HG03280 (cell line): ENCODE data around the gene ADARB2.

Experiments
- ATAC-seq: cut with Tn5 transposase; IDR thresholded peaks from one replicate; pipeline ENCODE4 v1.9.1; 2021; ENCODE audit warnings: mild to moderate bottlenecking, moderate library complexity; ENCODE audit not compliant: unreplicated experiment

ADARB2 gene

DNA sequence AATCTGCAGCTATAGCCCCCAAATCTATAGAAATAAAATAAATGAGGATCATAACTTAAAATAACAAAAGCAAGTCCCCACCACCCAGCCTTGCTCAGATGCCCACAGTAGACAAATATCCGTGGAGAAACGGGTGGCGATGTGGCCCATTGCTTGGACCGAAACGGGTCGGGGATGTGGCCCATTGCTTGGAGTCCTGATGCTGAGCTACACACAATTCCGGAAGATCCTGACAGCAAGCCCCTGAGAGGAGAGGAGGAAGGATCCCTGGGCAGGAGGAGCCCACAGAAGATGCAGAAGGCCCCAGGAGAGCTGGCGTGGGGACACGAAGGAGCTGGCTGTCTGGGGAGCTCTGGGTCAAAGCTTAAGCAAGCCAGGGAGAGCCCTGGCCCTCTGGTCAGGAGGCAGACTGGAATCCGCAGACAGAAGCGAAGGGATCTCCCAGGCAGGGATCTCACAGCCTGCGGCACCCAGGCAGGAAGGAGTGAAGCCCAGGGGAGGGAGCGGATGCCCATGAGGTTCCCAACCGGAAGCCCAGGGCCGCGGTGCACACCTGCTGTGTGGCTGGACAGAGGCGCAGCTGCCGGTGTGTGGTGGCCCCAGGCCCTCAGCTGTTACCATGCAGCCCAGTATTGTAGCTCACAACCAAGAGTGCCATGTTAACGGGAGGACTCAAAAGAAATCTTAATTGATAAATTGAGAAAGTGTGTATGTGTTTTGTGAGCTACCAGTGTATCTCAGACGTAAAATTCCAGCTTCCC lies 138.8 kb downstream of the ADARB2 start:
- ATAC-seq, result no peak

- no peak for ATAC-seq
Measured at GRCh38 chr10:1597370-1598146, 139.8 kb downstream of the ADARB2 start.

GRCh38 chr10:1596482-1597099 lies 140.7 kb downstream of the ADARB2 start:
- ATAC-seq, result no peak

GRCh38 chr10:1595726-1596125 lies 141.6 kb downstream of the ADARB2 start:
- no peak for ATAC-seq

- no peak for ATAC-seq
Measured at GRCh38 chr10:1595242-1595600, 142.1 kb downstream of the ADARB2 start.

DNA sequence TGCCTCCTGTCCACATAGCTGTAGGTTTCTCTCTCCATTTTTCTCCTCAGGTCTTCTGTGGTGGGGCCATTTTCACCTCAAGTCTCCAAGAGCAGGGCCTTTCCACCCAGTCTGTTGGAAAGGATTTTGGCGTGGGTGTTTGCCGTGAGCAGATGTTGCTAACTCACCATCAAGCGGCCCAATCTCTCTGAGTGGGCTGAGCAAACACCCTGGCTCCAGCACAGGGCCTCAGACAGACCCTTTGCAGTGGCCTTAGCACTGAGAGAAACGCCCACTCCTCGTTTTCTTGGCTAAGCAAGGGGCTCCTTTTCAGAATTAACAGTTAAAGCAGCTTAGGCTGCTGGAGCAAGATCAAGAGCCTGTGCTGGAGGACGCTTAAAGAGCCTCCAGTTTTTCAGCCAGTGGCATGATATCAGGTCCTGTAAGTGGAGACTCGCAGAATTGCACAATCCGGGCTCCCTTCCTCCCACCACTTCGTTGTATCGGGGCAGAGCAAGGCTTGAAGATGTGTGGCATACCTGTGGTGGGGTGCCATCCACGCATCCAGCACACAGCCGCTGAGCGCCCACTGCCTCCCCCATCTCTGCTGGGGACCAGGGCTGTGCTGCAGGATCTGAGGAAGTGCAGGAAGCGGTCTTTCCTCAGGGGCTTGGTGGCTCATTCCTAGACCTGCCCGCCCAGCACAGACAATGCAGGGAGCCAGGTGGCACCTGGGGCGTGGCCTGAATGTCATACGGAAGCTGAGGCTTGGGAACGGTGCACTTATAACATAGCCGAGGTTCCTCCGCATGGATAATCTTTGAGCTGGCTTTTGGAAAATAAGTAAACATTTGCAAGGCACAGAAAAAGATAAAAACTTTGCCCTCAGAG lies 142.7 kb downstream of the ADARB2 start:
- ATAC-seq, result no peak

DNA sequence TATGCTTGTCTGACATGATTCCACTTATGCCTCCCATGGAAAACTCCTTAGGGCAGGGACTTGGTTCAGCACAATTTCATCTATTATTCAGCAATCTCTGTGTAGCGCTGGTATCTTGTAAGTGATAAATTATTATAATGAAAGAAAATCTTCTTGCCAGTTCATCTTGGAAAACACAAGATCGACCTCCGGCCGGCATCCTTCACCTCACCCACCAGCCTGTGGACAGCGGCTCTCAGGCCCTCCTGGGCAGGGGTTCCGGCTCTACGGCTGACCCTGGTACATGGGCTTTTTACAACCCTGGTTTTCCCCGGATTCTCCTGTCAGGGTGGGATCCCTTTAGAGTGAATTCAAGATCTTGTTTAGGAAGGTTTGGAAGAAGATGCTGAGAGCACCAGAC lies 145.6 kb downstream of the ADARB2 start:
- ATAC-seq, result no peak

DNA sequence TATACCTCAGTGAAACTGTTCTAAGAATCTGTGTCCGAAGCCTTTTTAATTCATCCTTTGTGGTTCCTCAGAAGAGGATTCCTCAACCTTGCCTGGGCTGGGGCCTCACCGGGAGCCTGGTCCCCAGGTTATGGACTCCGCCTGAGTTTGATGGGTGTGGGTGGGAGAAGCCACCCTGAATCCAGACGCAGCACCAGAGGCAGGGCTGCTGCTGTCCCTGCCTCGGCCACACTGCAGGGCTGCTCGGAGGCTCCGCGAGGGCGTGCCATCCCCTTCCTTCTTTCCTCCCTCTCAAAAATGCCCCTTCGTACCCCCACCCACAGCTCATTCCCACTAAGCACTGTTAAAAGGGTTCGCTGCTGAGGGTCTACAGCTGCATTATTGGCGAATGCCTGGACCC lies 146.3 kb downstream of the ADARB2 start:
- no peak for ATAC-seq

DNA sequence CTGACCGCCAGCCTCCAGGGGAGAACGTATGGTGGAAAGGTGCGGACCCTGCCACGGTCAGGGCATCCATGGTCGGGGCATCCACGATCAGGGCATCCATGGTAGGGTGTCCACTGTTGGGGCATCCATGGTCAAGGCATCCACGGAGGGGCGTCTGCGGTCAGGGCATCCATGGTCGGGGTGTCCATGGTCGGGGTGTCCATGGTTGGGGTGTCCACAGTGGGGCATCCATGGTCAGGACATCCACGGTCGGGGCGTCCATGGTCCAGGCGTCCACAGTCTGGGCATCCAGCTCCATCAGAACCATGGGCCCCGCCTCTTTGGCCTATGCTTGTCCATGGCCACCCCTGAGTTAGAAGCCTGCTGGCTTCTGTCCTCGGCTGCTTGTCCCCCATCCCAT lies 148.1 kb downstream of the ADARB2 start:
- ATAC-seq, result no peak

- ATAC-seq, result no peak
Measured at GRCh38 chr10:1582739-1583138, 154.6 kb downstream of the ADARB2 start.

GRCh38 chr10:1581189-1581588 lies 156.1 kb downstream of the ADARB2 start:
- no peak for ATAC-seq

DNA sequence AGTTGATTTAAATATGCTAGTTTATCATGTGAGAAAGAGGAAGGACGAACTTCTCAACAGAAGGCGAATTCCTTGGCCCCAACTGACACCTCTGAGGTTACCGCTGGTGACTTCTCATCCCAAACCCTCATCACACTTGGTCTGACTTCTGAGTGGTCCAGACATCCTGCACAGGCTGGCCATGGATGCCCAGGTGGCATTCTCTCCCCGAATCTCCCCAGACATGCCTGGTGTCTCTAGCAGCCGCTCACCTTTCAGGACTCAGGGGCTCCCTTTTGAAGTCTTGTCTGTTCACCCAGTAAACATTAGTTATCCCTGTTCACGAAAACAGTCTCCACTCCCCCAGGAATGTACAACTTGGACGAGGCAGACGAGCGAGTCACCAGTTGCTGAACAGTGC lies 157.7 kb downstream of the ADARB2 start:
- ATAC-seq, result no peak

GRCh38 chr10:1579141-1579491 lies 158.2 kb downstream of the ADARB2 start:
- ATAC-seq, result no peak

- ATAC-seq, result no peak
Measured at GRCh38 chr10:1578392-1579140, 158.8 kb downstream of the ADARB2 start.

- no peak for ATAC-seq
Measured at GRCh38 chr10:1577945-1578344, 159.4 kb downstream of the ADARB2 start.

- ATAC-seq, result no peak
Measured at GRCh38 chr10:1577373-1577770, 160.0 kb downstream of the ADARB2 start.

- ATAC-seq, result no peak
Measured at GRCh38 chr10:1576467-1577372, 160.6 kb downstream of the ADARB2 start.

DNA sequence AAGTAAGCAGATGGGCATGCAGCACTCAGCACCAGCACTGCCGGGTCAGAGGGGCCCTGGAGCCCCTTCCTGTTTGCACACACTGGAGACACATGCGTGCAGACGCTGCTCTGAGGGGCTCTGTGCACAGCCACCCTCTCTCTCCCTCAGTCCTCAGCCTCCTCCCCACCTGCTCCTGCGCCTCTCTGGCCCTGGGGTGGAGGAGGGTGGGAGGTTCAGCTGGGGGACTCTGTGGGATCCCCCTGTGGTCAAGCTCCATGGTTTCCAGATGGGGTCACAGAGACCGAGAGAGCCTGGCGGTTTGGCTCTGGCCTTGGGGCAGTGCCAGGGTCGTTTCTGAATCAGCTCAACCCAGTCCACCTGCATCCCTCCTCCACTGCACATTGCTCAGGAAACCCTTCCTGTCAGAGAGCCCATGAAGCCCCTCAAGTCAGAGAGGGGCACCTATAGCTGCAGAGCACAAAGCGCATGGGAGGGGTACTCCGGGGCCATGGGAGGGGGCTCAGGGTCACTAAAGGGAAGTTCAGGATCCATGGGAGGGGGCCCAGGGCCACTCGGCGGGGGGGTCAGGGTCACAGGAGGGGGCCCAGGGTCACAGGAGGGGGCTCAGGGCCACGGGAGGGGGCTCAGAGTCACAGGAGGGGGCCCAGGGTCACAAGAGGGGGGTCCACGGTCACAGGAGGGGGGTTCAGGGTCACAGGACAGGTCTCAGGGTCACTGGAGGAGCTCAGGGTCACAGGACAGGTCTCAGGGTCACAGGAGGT lies 161.7 kb downstream of the ADARB2 start:
- ATAC-seq, result no peak

DNA sequence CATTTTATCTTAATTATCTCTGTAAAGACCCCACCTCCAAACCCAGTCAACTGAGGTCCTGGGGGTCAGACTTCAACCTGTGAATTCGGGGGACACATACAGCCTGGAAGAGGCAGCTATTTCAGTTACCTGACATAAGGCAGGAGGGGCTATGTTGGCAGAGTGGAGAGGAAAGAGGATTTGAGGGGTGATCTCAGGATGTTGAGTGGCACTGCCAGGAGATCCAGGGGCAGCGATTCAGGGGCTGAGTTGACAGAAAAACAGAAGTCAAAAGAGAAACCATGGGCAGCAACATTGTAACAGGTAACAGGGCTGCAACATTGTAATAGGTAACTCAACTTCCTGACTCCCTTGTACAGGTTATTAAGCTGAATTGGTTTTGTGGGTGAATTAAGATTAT lies 162.6 kb downstream of the ADARB2 start:
- ATAC-seq, result no peak
